NOMO-1 treated with dmso at 0.1 percent for 144 hours (cell line): ENCODE results near the gene LRRC75B.
"Not testable (repeated sequence)": the region's sequence is repeated elsewhere in the genome, so short reads cannot be mapped to it uniquely, and the experiment has no call there.

Experiments
- DNase-seq: peaks from one replicate; lab custom pipeline; 2025; ENCODE audit not compliant: unreplicated experiment; lab: John Stamatoyannopoulos, UW

Gene LRRC75B

GRCh38 chr22:24555165-24556039 is 37.5 kb downstream of the LRRC75B start, which contains the start of gene SNRPD3:
Gene SNRPD3, plus strand, starts transcription at chr22:24555999. Its CDS starts 1,676 bp downstream, at chr22:24557675.
- peak; percentile 95 for DNase-seq

- DNase-seq: peak; percentile 16
Measured at GRCh38 chr22:24554313-24555164, 38.3 kb downstream of the LRRC75B start, which contains the start of gene GUCD1. Gene GUCD1, minus strand, starts transcription at chr22:24555138. Its CDS starts 147 bp downstream, at chr22:24554991.

GRCh38 chr22:24553597-24554312 is 39.1 kb downstream of the LRRC75B start:
- no peak for DNase-seq

GRCh38 chr22:24552503-24553286 is 40.2 kb downstream of the LRRC75B start:
- not testable (repeated sequence) for DNase-seq

- DNase-seq: no peak
Measured at GRCh38 chr22:24550902-24551435, 41.9 kb downstream of the LRRC75B start.

- DNase-seq: no peak
Measured at GRCh38 chr22:24550028-24550901, 42.6 kb downstream of the LRRC75B start.

- DNase-seq: no peak
Measured at GRCh38 chr22:24548812-24549211, 44.1 kb downstream of the LRRC75B start.

GRCh38 chr22:24543679-24544243 is 49.1 kb downstream of the LRRC75B start:
- DNase-seq: no peak

GRCh38 chr22:24543185-24543601 is 49.7 kb downstream of the LRRC75B start:
- no peak for DNase-seq

- DNase-seq: no peak
Measured at GRCh38 chr22:24542641-24543040, 50.2 kb downstream of the LRRC75B start.

GRCh38 chr22:24541681-24542515 is 51.0 kb downstream of the LRRC75B start:
- peak; percentile 25 for DNase-seq

GRCh38 chr22:24540470-24540869 is 52.4 kb downstream of the LRRC75B start:
- no peak for DNase-seq

GRCh38 chr22:24536089-24536488 is 56.8 kb downstream of the LRRC75B start:
- no peak for DNase-seq
